Mucosa of rectum (tissue), 2 donors: ENCODE measurements around the gene TEX44.

ENCODE experiments used
- H3K27ac ChIP-seq, 2 donors: one replicate each; pipeline ENCODE4 v1.7.0; 2013; ENCODE audit warnings: inconsistent platforms in 2 of 2, low read depth in 2 of 2, low read length in 2 of 2
- H3K27me3 ChIP-seq, 2 donors: one replicate each; pipeline ENCODE4 v1.7.0; 2013; ENCODE audit warnings: low read length in 2 of 2; ENCODE audit not compliant: control insufficient read depth in 2 of 2, insufficient read depth in 2 of 2
- H3K36me3 ChIP-seq, 2 donors: one replicate each; pipeline ENCODE4 v1.7.0; 2013; ENCODE audit warnings: low read length in 2 of 2; ENCODE audit not compliant: control insufficient read depth in 2 of 2, insufficient read depth in 2 of 2
- H3K4me1 ChIP-seq, 2 donors: one replicate each; pipeline ENCODE4 v1.7.0; 2013; ENCODE audit warnings: low read length in 2 of 2, mild to moderate bottlenecking in 1 of 2; ENCODE audit not compliant: control insufficient read depth in 2 of 2, insufficient read depth in 2 of 2
- H3K4me3 ChIP-seq, 2 donors: one replicate each; pipeline ENCODE4 v1.7.0; 2013; ENCODE audit warnings: low read length in 2 of 2
- H3K9ac ChIP-seq, 2 donors: one replicate each; pipeline ENCODE4 v1.7.0; 2013; ENCODE audit warnings: low read length in 2 of 2, low read depth in 1 of 2, mild to moderate bottlenecking in 1 of 2
- H3K9me3 ChIP-seq, 2 donors: one replicate each; pipeline ENCODE4 v1.7.0; 2013; ENCODE audit warnings: low read length in 2 of 2; ENCODE audit not compliant: control insufficient read depth in 2 of 2
- donor health status: healthy.
- donor health status: Normal muscosa, but diverticular disease.

TEX44 gene

GRCh38 chr2:231614559-231615057 is 21.9 kb downstream of the TEX44 start:
- H3K36me3 ChIP-seq, result no peaks in the 10 kb centered on the region
- no peaks in the 10 kb centered on the region for H3K27me3 ChIP-seq
- H3K4me1 ChIP-seq, result peaks cover 35 to 40% of the 10 kb centered on the region in 2 donors
- H3K27ac ChIP-seq, result peak overlapping the region; percentile 95 to 98
- H3K9ac ChIP-seq, result peak overlapping the region; percentile 82 to 88
- peak overlapping the region; percentile 68 to 86 for H3K4me3 ChIP-seq
- H3K9me3 ChIP-seq, result no peaks in the 10 kb centered on the region

- H3K9me3 ChIP-seq, result no peaks in the 10 kb centered on the region
- peak overlapping the region; percentile 82 to 88 for H3K9ac ChIP-seq
- H3K36me3 ChIP-seq, result no peaks in the 10 kb centered on the region
- no peaks in the 10 kb centered on the region for H3K27me3 ChIP-seq
- peak overlapping the region; percentile 68 to 86 for H3K4me3 ChIP-seq
- H3K4me1 ChIP-seq, result peaks cover 35 to 40% of the 10 kb centered on the region in 2 donors
- H3K27ac ChIP-seq, result peak overlapping the region; percentile 95 to 98
Measured at GRCh38 chr2:231615058-231615671, 22.5 kb downstream of the TEX44 start.

GRCh38 chr2:231616296-231616695 is 23.6 kb downstream of the TEX44 start:
- H3K4me3 ChIP-seq, result no peak overlapping the region
- no peak overlapping the region for H3K9ac ChIP-seq
- no peaks in the 10 kb centered on the region for H3K9me3 ChIP-seq
- H3K27ac ChIP-seq, result no peak overlapping the region
- H3K4me1 ChIP-seq, result peaks cover 35 to 40% of the 10 kb centered on the region in 2 donors
- no peaks in the 10 kb centered on the region for H3K36me3 ChIP-seq
- no peaks in the 10 kb centered on the region for H3K27me3 ChIP-seq

GRCh38 chr2:231617059-231617926 is 24.6 kb downstream of the TEX44 start:
- Histone ChIP-seq H3K9me3 (no peaks in the 10 kb centered on the region), H3K27me3 (no peaks in the 10 kb centered on the region), H3K9ac (no peak overlapping the region), H3K36me3 (no peaks in the 10 kb centered on the region), H3K4me1 (peaks cover 28 to 33% of the 10 kb centered on the region in 2 donors), H3K27ac (no peak overlapping the region), H3K4me3 (no peak overlapping the region)

- no peaks in the 10 kb centered on the region for H3K27me3 ChIP-seq
- H3K4me3 ChIP-seq, result no peak overlapping the region
- peaks cover 0 to 10% of the 10 kb centered on the region in 2 donors for H3K4me1 ChIP-seq
- peak overlapping the region in 1 of 2 donors; percentile 38 for H3K27ac ChIP-seq
- no peaks in the 10 kb centered on the region for H3K36me3 ChIP-seq
- H3K9ac ChIP-seq, result peak overlapping the region in 1 of 2 donors; percentile 3
- H3K9me3 ChIP-seq, result no peaks in the 10 kb centered on the region
Measured at GRCh38 chr2:231621051-231621879, 28.6 kb downstream of the TEX44 start.

GRCh38 chr2:231622963-231623362 is 30.3 kb downstream of the TEX44 start:
- H3K27me3 ChIP-seq, result no peaks in the 10 kb centered on the region
- no peak overlapping the region for H3K9ac ChIP-seq
- peaks cover 0 to 1% of the 10 kb centered on the region in 2 donors for H3K4me1 ChIP-seq
- H3K9me3 ChIP-seq, result no peaks in the 10 kb centered on the region
- H3K36me3 ChIP-seq, result no peaks in the 10 kb centered on the region
- no peak overlapping the region for H3K4me3 ChIP-seq
- no peak overlapping the region for H3K27ac ChIP-seq

- Histone ChIP-seq H3K4me1 (no peaks in the 10 kb centered on the region), H3K27ac (no peak overlapping the region), H3K9me3 (no peaks in the 10 kb centered on the region), H3K27me3 (no peaks in the 10 kb centered on the region), H3K36me3 (no peaks in the 10 kb centered on the region), H3K9ac (no peak overlapping the region), H3K4me3 (no peak overlapping the region)
Measured at GRCh38 chr2:231626449-231626848, 33.8 kb downstream of the TEX44 start.

GRCh38 chr2:231627384-231628120 is 34.9 kb downstream of the TEX44 start:
- H3K27me3 ChIP-seq, result no peaks in the 10 kb centered on the region
- peak overlapping the region in 1 of 2 donors; percentile 14 for H3K9ac ChIP-seq
- H3K9me3 ChIP-seq, result no peaks in the 10 kb centered on the region
- H3K4me3 ChIP-seq, result no peak overlapping the region
- H3K36me3 ChIP-seq, result no peaks in the 10 kb centered on the region
- H3K27ac ChIP-seq, result peak overlapping the region; percentile 3 to 32
- no peaks in the 10 kb centered on the region for H3K4me1 ChIP-seq

GRCh38 chr2:231632559-231633142 is 40.0 kb downstream of the TEX44 start:
- Histone ChIP-seq H3K9ac (no peak overlapping the region), H3K9me3 (no peaks in the 10 kb centered on the region), H3K4me3 (no peak overlapping the region), H3K4me1 (no peaks in the 10 kb centered on the region), H3K27ac (no peak overlapping the region), H3K36me3 (no peaks in the 10 kb centered on the region), H3K27me3 (no peaks in the 10 kb centered on the region)
